ENCODE data around the gene CASK. TPM values are rescaled to one million over a fixed set of nuclear protein-coding genes. Genes with fewer than 3 reads are reported as not detected.

The CASK gene
- polyA plus RNA-seq, 1 donor from 2014 or later = 58.3 TPM

- no peak overlapping the region for H3K9ac ChIP-seq (ENCODE audit: low read length)
- H3F3A ChIP-seq (ENCODE audit: insufficient read depth, low read length, poor library complexity, severe bottlenecking) = no peaks in the 10 kb centered on the region
- H4K20me1 ChIP-seq (ENCODE audit: insufficient read depth) = no peaks in the 10 kb centered on the region
- no peaks in the 10 kb centered on the region for H3K27me3 ChIP-seq (ENCODE audit: insufficient read depth, low read depth, low read length)
- H3K4me3 ChIP-seq (ENCODE audit: low read length) = no peak overlapping the region
- no peaks in the 10 kb centered on the region for H3K9me3 ChIP-seq (ENCODE audit: low read length)
- H3K27ac ChIP-seq (ENCODE audit: low read length) = no peak overlapping the region
- H3K4me2 ChIP-seq (ENCODE audit: low read length) = no peak overlapping the region
- no peak overlapping the region for H2AFZ ChIP-seq (ENCODE audit: low read depth, low read length)
- no peaks in the 10 kb centered on the region for H3K9me2 ChIP-seq (ENCODE audit: insufficient read depth, low read length)
- H3K36me3 ChIP-seq (ENCODE audit: insufficient read depth, low read length) = no peaks in the 10 kb centered on the region
- TF ChIP-seq EZH2 (IDR thresholded peaks at IDR 0.05; ENCODE audit: borderline replicate concordance, insufficient read depth, low read length, poor library complexity, severe bottlenecking) (no peak), SMC3 (conservative IDR thresholded peaks at IDR 0.05; ENCODE audit: poor library complexity) (no peak), REST (IDR thresholded peaks at IDR 0.05; ENCODE audit: borderline replicate concordance) (no peak), POLR2AphosphoS5 (IDR thresholded peaks at IDR 0.05) (no peak), MXI1 (conservative IDR thresholded peaks at IDR 0.05; ENCODE audit: poor library complexity, severe bottlenecking) (no peak)
- no peaks in the 10 kb centered on the region for H3K79me2 ChIP-seq (replicated peaks; ENCODE audit: insufficient read depth, low read length)
Observed at GRCh38 chrX:41473936-41474725, 449.2 kb downstream of the CASK start.

- no peak overlapping the region for H3K4me2 ChIP-seq (ENCODE audit: low read length)
- no peak overlapping the region for H3K27ac ChIP-seq (ENCODE audit: low read length)
Observed at GRCh38 chrX:41472231-41472815, 451.0 kb downstream of the CASK start.

GRCh38 chrX:41471786-41472185 is 451.6 kb downstream of the CASK start:
- Histone ChIP-seq H3F3A (ENCODE audit: insufficient read depth, low read length, poor library complexity, severe bottlenecking) (no peaks in the 10 kb centered on the region), H3K9me3 (ENCODE audit: low read length) (no peaks in the 10 kb centered on the region), H3K27me3 (ENCODE audit: insufficient read depth, low read depth, low read length) (no peaks in the 10 kb centered on the region), H3K4me3 (ENCODE audit: low read length) (no peak overlapping the region), H3K9me2 (ENCODE audit: insufficient read depth, low read length) (no peaks in the 10 kb centered on the region), H3K36me3 (ENCODE audit: insufficient read depth, low read length) (no peaks in the 10 kb centered on the region), H3K4me2 (ENCODE audit: low read length) (no peak overlapping the region), H4K20me1 (ENCODE audit: insufficient read depth) (no peaks in the 10 kb centered on the region), H2AFZ (ENCODE audit: low read depth, low read length) (no peak overlapping the region), H3K79me2 (replicated peaks; ENCODE audit: insufficient read depth, low read length) (no peaks in the 10 kb centered on the region), H3K9ac (ENCODE audit: low read length) (no peak overlapping the region), H3K27ac (ENCODE audit: low read length) (no peak overlapping the region)
- TF ChIP-seq RAD21 (conservative IDR thresholded peaks at IDR 0.05) (no peak), CTCF (IDR thresholded peaks at IDR 0.05; ENCODE audit: poor library complexity, severe bottlenecking) (no peak), EP300 (conservative IDR thresholded peaks at IDR 0.05; ENCODE audit: poor library complexity, severe bottlenecking) (no peak), TAF1 (IDR thresholded peaks at IDR 0.05; ENCODE audit: low read depth) (no peak), EZH2 (IDR thresholded peaks at IDR 0.05; ENCODE audit: borderline replicate concordance, insufficient read depth, low read length, poor library complexity, severe bottlenecking) (no peak), SMC3 (conservative IDR thresholded peaks at IDR 0.05; ENCODE audit: poor library complexity) (no peak), MXI1 (conservative IDR thresholded peaks at IDR 0.05; ENCODE audit: poor library complexity, severe bottlenecking) (no peak), REST (IDR thresholded peaks at IDR 0.05; ENCODE audit: borderline replicate concordance) (no peak), POLR2AphosphoS5 (IDR thresholded peaks at IDR 0.05) (no peak)

More at GRCh38 chrX:41472231-41472815, 451.0 kb downstream of the CASK start:
- H3K79me2 ChIP-seq (replicated peaks; ENCODE audit: insufficient read depth, low read length) = no peaks in the 10 kb centered on the region
- H3F3A ChIP-seq (ENCODE audit: insufficient read depth, low read length, poor library complexity, severe bottlenecking) = no peaks in the 10 kb centered on the region
- H3K9ac ChIP-seq (ENCODE audit: low read length) = no peak overlapping the region
- H3K27me3 ChIP-seq (ENCODE audit: insufficient read depth, low read depth, low read length) = no peaks in the 10 kb centered on the region
- no peak overlapping the region for H3K4me3 ChIP-seq (ENCODE audit: low read length)
- H2AFZ ChIP-seq (ENCODE audit: low read depth, low read length) = no peak overlapping the region
- no peaks in the 10 kb centered on the region for H3K9me2 ChIP-seq (ENCODE audit: insufficient read depth, low read length)
- TF ChIP-seq EZH2 (IDR thresholded peaks at IDR 0.05; ENCODE audit: borderline replicate concordance, insufficient read depth, low read length, poor library complexity, severe bottlenecking) (no peak), RAD21 (conservative IDR thresholded peaks at IDR 0.05) (no peak), SMC3 (conservative IDR thresholded peaks at IDR 0.05; ENCODE audit: poor library complexity) (no peak)
- H3K36me3 ChIP-seq (ENCODE audit: insufficient read depth, low read length) = no peaks in the 10 kb centered on the region
- no peaks in the 10 kb centered on the region for H4K20me1 ChIP-seq (ENCODE audit: insufficient read depth)
- no peaks in the 10 kb centered on the region for H3K9me3 ChIP-seq (ENCODE audit: low read length)
